IMR-90 (cell line): Measurements from ENCODE around the gene CRYGC. TPM values are rescaled to one million over a fixed set of nuclear protein-coding genes. Genes with fewer than 3 reads are reported as not detected.

Source experiments
- ATAC-seq: fragments of 200-7000 bp; cut with Tn5 transposase; 2 replicates; pipeline ENCODE4 v1.9.1; 2020; ENCODE audit warnings: low read depth, mild to moderate bottlenecking, moderate library complexity
- BruUV-seq: library from RNA; stranded (reverse); fragments of 400-500 nt; replicated peaks from 2 replicates; lab custom pipeline; 2021; lab: Mats Ljungman, UMichigan
- CTCF ChIA-PET: fragments of 300-600 bp; formaldehyde crosslinking; extraction: SDS; loops from one replicate; lab custom pipeline; 2021; ENCODE audit warnings: antibody characterized with exemption; lab: Yijun Ruan, JAX
- POLR2A ChIA-PET: fragments of 300-600 bp; sonication (Branson Sonifier 250); formaldehyde crosslinking; loops from one replicate; lab custom pipeline; 2022; ENCODE audit warnings: antibody characterized with exemption; ENCODE audit not compliant: unreplicated experiment; lab: Charles Lee
- DNase-seq: peaks from one replicate; pipeline ENCODE4 v3.0.0; 2013
- H2AFZ ChIP-seq: replicated peaks from 2 replicates; pipeline ENCODE3; 2013; ENCODE audit warnings: low read length, mild to moderate bottlenecking; ENCODE audit not compliant: poor library complexity
- H2AK5ac ChIP-seq: 2 replicates; pipeline ENCODE4 v1.6.1; 2013; ENCODE audit warnings: low read depth, low read length, inconsistent platforms
- H2AK9ac ChIP-seq: replicated peaks from 2 replicates; pipeline ENCODE3; 2013; ENCODE audit warnings: mild to moderate bottlenecking, low read depth, low read length, moderate library complexity; ENCODE audit not compliant: poor library complexity
- H2BK120ac ChIP-seq: 2 replicates; pipeline ENCODE4 v1.6.1; 2013; ENCODE audit warnings: low read depth, low read length, inconsistent platforms
- H2BK15ac ChIP-seq: 3 replicates; pipeline ENCODE4 v1.6.1; 2013; ENCODE audit warnings: low read depth, low read length, inconsistent platforms
- H2BK20ac ChIP-seq: 2 replicates; pipeline ENCODE4 v1.6.1; 2013; ENCODE audit warnings: low read depth, mild to moderate bottlenecking, inconsistent platforms, low read length, moderate library complexity
- H2BK5ac ChIP-seq: 2 replicates; pipeline ENCODE4 v1.6.1; 2013; ENCODE audit warnings: mild to moderate bottlenecking, low read depth, low read length, inconsistent platforms; ENCODE audit not compliant: poor library complexity, severe bottlenecking
- H3K14ac ChIP-seq: replicated peaks from 2 replicates; pipeline ENCODE4 v1.6.1; 2013; ENCODE audit warnings: low read depth, low read length, inconsistent platforms
- H3K18ac ChIP-seq: 2 replicates; pipeline ENCODE4 v1.6.1; 2013; ENCODE audit warnings: low read depth, low read length, control low read depth
- H3K23ac ChIP-seq: 2 replicates; pipeline ENCODE4 v1.6.1; 2013; ENCODE audit warnings: low read depth, low read length, inconsistent platforms
- H3K27ac ChIP-seq: 2 replicates; pipeline ENCODE4 v1.5.1; 2013; ENCODE audit warnings: mild to moderate bottlenecking, control low read depth, low read length; ENCODE audit not compliant: insufficient read depth
- H3K27me3 ChIP-seq: 2 replicates; pipeline ENCODE4 v1.6.1; 2013; ENCODE audit warnings: low read length; ENCODE audit not compliant: control insufficient read depth, insufficient read depth
- H3K36me3 ChIP-seq: 2 replicates; pipeline ENCODE4 v1.6.1; 2013; ENCODE audit warnings: low read length, mixed read lengths; ENCODE audit not compliant: control insufficient read depth, insufficient read depth
- H3K4ac ChIP-seq: 2 replicates; pipeline ENCODE4 v1.6.1; 2013; ENCODE audit warnings: low read depth, low read length, inconsistent platforms
- H3K4me1 ChIP-seq: 2 replicates; pipeline ENCODE4 v1.6.1; 2013; ENCODE audit warnings: low read length, mixed read lengths; ENCODE audit not compliant: control insufficient read depth, insufficient read depth
- H3K4me2 ChIP-seq: 2 replicates; pipeline ENCODE4 v1.6.1; 2013; ENCODE audit warnings: low read depth, mild to moderate bottlenecking, control low read depth, low read length, moderate library complexity
- H3K4me3 ChIP-seq: 2 replicates; pipeline ENCODE4 v1.5.1; 2013; ENCODE audit warnings: low read depth, mild to moderate bottlenecking, control low read depth, low read length, moderate library complexity; ENCODE audit not compliant: insufficient read depth
- H3K56ac ChIP-seq: 2 replicates; pipeline ENCODE4 v1.6.1; 2013; ENCODE audit warnings: low read length, inconsistent platforms; ENCODE audit not compliant: insufficient read depth; ENCODE audit errors: extremely low read depth
- H3K79me1 ChIP-seq, 2 experiments: 2 replicates each; pipeline ENCODE4 v1.6.1; 2013; ENCODE audit warnings: low read length in 2 of 2, inconsistent platforms in 1 of 2, low read depth in 1 of 2
- H3K9ac ChIP-seq: 2 replicates; pipeline ENCODE4 v1.6.1; 2013; ENCODE audit warnings: low read depth, low read length, control low read depth
- H3K9me1 ChIP-seq: 2 replicates; pipeline ENCODE4 v1.6.1; 2013; ENCODE audit warnings: low read length, inconsistent platforms; ENCODE audit not compliant: insufficient read depth
- H3K9me3 ChIP-seq: 2 replicates; pipeline ENCODE4 v1.6.1; 2013; ENCODE audit warnings: low read length; ENCODE audit not compliant: control insufficient read depth, insufficient read depth
- H4K20me1 ChIP-seq: 2 replicates; pipeline ENCODE4 v1.6.1; 2013; ENCODE audit warnings: low read length, inconsistent platforms; ENCODE audit not compliant: insufficient read depth
- H4K5ac ChIP-seq: 2 replicates; pipeline ENCODE4 v1.6.1; 2013; ENCODE audit warnings: mild to moderate bottlenecking, low read depth, low read length, control low read depth
- H4K8ac ChIP-seq, 2 experiments: 2 replicates each; pipeline ENCODE4 v1.6.1; 2013; ENCODE audit warnings: low read depth in 2 of 2, low read length in 2 of 2, control low read depth in 1 of 2, inconsistent platforms in 1 of 2
- H4K91ac ChIP-seq: 2 replicates; pipeline ENCODE4 v1.6.1; 2013; ENCODE audit warnings: low read depth, low read length, inconsistent platforms; ENCODE audit not compliant: insufficient read depth
- BHLHE40 ChIP-seq: fragments of 150-350 bp; IDR thresholded peaks from 2 replicates; pipeline ENCODE4 v1.6.1; 2016; ENCODE audit warnings: mild to moderate bottlenecking, low read depth, low read length
- CEBPB ChIP-seq: IDR thresholded peaks from 2 replicates; pipeline ENCODE4 v1.6.1; 2012; ENCODE audit warnings: low read depth, low read length, improper control_type of control experiment
- FOS ChIP-seq: fragments of 150-350 bp; IDR thresholded peaks from 2 replicates; pipeline ENCODE4 v1.6.1; 2016; ENCODE audit warnings: low read depth, low read length
- MAFK ChIP-seq: IDR thresholded peaks from 2 replicates; pipeline ENCODE4 v1.6.1; 2012; ENCODE audit warnings: low read depth, low read length, improper control_type of control experiment
- MAZ ChIP-seq: IDR thresholded peaks from 2 replicates; pipeline ENCODE4 v1.6.1; 2012; ENCODE audit warnings: low read depth, mild to moderate bottlenecking, low read length, improper control_type of control experiment, moderate library complexity, borderline replicate concordance
- MXI1 ChIP-seq: IDR thresholded peaks from 2 replicates; pipeline ENCODE4 v1.6.1; 2012; ENCODE audit warnings: low read depth, mild to moderate bottlenecking, low read length, moderate library complexity, borderline replicate concordance
- NFE2L2 ChIP-seq: fragments of 150-350 bp; IDR thresholded peaks from 2 replicates; pipeline ENCODE4 v1.6.1; 2016; ENCODE audit warnings: low read depth, mild to moderate bottlenecking, low read length
- RCOR1 ChIP-seq: IDR thresholded peaks from 2 replicates; pipeline ENCODE4 v1.6.1; 2012; ENCODE audit warnings: mild to moderate bottlenecking, low read length, improper control_type of control experiment; ENCODE audit not compliant: insufficient replicate concordance
- RFX5 ChIP-seq: IDR thresholded peaks from 2 replicates; pipeline ENCODE4 v1.8.0; 2012; ENCODE audit warnings: low read depth, mild to moderate bottlenecking, low read length, moderate library complexity
- SMC3 ChIP-seq: fragments of 150-350 bp; IDR thresholded peaks from 2 replicates; pipeline ENCODE4 v1.6.1; 2016; ENCODE audit warnings: low read depth, mild to moderate bottlenecking, antibody characterized with exemption, low read length, moderate library complexity
- WGBS, 2 experiments: methylation state at CpG; one replicate each; pipeline versions ENCODE4 v1.1.5 to v1.1.7; 2013; ENCODE audit warnings: missing lambda C conversion rate in 2 of 2; ENCODE audit not compliant: insufficient read length in 1 of 2; ENCODE audit errors: extremely low coverage in 2 of 2; 5-methylcytosine and 5-hydroxymethylcytosine counted together
- dilution Hi-C: fragments of 300-500 bp; cut with HindIII; formaldehyde crosslinking; loops from one replicate; pipeline ENCODE4 v1.14.3; 2018; ENCODE audit warnings: low sequenced_read_pairs; ENCODE audit not compliant: unreplicated experiment
- in situ Hi-C: fragments of 300-500 bp; cut with MboI; formaldehyde crosslinking; loops from 3 replicates; pipeline ENCODE4 v1.14.3; 2019; ENCODE audit warnings: low sequenced_read_pairs, inconsistent platforms, mixed read lengths
- intact Hi-C: fragments of 100-400 bp; cut with micrococcal nuclease; formaldehyde crosslinking; loops from 2 replicates; pipeline ENCODE4 v1.10.0; 2022
- polyA plus RNA-seq, 3 experiments: library from polyadenylated mRNA; depleted of rRNA; stranded (reverse); fragments of >200 nt; gene quantifications; 2 replicates each; pipeline ENCODE4 v1.2.3, GENCODE V29; 2012; ENCODE audit warnings: low replicate concordance in 1 of 3
- total RNA-seq: library from RNA; depleted of rRNA; stranded (reverse); fragments of >200 nt; gene quantifications from 2 replicates; pipeline ENCODE4 v1.2.3, GENCODE V29; 2012
- TF ChIP-seq, protein P1 (sequence below): fragments of 150-350 bp; IDR thresholded peaks from 2 replicates; pipeline ENCODE4 v1.6.1; 2017; ENCODE audit warnings: mild to moderate bottlenecking, antibody characterized with exemption, low read length, low read depth

CRYGC gene
- total and polyA plus RNA-seq, 2 of the 4 experiments (the other 2 are of a cell fraction), result not detected

DNA sequence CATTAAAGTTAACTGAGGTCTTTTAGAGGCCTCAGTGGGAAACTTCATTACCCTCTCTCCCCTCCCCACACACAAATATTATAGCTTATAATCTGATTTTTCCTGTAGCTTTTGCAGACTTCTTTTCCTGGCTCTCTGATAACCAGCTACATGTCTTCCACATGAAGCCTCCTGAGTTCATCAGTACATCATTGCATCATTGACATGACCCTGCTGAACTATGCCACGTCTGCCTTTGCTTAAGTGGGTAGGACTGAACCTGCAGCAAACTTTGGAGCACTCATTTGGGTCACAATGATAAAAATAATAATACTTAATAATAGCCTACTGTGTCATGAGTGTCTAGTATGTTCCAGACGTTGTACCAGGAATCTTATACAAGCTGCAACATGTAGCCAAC, 26.8 kb upstream of the CRYGC start:
- no peak overlapping the region for H3K56ac ChIP-seq
- H3K27me3 ChIP-seq, result no peaks in the 10 kb centered on the region
- H4K8ac ChIP-seq, result no peak overlapping the region
- dilution Hi-C loops, result no loop called here
- H3K4me1 ChIP-seq, result no peaks in the 10 kb centered on the region
- no CpG with 5 or more reads among the region's 2 CpGs for WGBS, 2 experiments
- intact Hi-C loops, result no loop called here
- no peak overlapping the region for H2AK9ac ChIP-seq
- H4K91ac ChIP-seq, result no peak overlapping the region
- ChIA-PET POLR2A (no interaction called here), CTCF (interaction anchor here (0.9 kb wide), 1 partner anchor 14 kb away, joined by 3 read pairs; no protein-coding TSS in a partner anchor)
- no peaks in the 10 kb centered on the region for H3K9me3 ChIP-seq
- H3K18ac ChIP-seq, result no peak overlapping the region
- H3K79me1 ChIP-seq, result no peaks in the 10 kb centered on the region
- ATAC-seq (no peak), DNase-seq (no peak)
- H3K4ac ChIP-seq, result no peak overlapping the region
- H3K36me3 ChIP-seq, result no peaks in the 10 kb centered on the region
- in situ Hi-C loops, result no loop called here
- no peak overlapping the region for H2BK120ac ChIP-seq
- no peak overlapping the region for H2AFZ ChIP-seq
- no TSS peak for BruUV-seq
- no peak overlapping the region for H2AK5ac ChIP-seq
- no peak overlapping the region for H4K5ac ChIP-seq
- H2BK5ac ChIP-seq, result no peak overlapping the region
- H3K27ac ChIP-seq, result no peak overlapping the region
- H3K4me3 ChIP-seq, result no peak overlapping the region
- no peaks in the 10 kb centered on the region for H4K20me1 ChIP-seq
- no peak overlapping the region for H3K4me2 ChIP-seq
- H3K9me1 ChIP-seq, result no peaks in the 10 kb centered on the region
- TF ChIP-seq MAZ, result no peak
- no peak for TF ChIP-seq NFE2L2
- no peak for TF ChIP-seq RFX5
- TF ChIP-seq MXI1, result no peak
- TF ChIP-seq, protein P1, sequence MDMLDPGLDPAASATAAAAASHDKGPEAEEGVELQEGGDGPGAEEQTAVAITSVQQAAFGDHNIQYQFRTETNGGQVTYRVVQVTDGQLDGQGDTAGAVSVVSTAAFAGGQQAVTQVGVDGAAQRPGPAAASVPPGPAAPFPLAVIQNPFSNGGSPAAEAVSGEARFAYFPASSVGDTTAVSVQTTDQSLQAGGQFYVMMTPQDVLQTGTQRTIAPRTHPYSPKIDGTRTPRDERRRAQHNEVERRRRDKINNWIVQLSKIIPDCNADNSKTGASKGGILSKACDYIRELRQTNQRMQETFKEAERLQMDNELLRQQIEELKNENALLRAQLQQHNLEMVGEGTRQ, result no peak
- no peak for TF ChIP-seq FOS
- no peak for TF ChIP-seq RCOR1
- no peak for TF ChIP-seq CEBPB
- no peak for TF ChIP-seq SMC3
- TF ChIP-seq MAFK, result no peak
- no peak for TF ChIP-seq BHLHE40
- no peak overlapping the region for H2BK20ac ChIP-seq
- no peak overlapping the region for H3K9ac ChIP-seq
- no peak overlapping the region for H3K14ac ChIP-seq
- H2BK15ac ChIP-seq, result no peak overlapping the region
- no peak overlapping the region for H3K23ac ChIP-seq
